GM19193 (cell line): ENCODE results near the gene PADI3.

Experiments used
- POLR2A ChIP-seq: IDR thresholded peaks from 4 replicates; pipeline ENCODE4 v1.6.1; 2011; ENCODE audit not compliant: insufficient read depth, insufficient read length; ENCODE audit errors: extremely low read depth

The PADI3 gene

GRCh38 chr1:17250601-17251000 is 1.7 kb downstream of the PADI3 start:
- no peak for TF ChIP-seq POLR2A

GRCh38 chr1:17251246-17251645 is 2.3 kb downstream of the PADI3 start:
- TF ChIP-seq POLR2A, result no peak

DNA sequence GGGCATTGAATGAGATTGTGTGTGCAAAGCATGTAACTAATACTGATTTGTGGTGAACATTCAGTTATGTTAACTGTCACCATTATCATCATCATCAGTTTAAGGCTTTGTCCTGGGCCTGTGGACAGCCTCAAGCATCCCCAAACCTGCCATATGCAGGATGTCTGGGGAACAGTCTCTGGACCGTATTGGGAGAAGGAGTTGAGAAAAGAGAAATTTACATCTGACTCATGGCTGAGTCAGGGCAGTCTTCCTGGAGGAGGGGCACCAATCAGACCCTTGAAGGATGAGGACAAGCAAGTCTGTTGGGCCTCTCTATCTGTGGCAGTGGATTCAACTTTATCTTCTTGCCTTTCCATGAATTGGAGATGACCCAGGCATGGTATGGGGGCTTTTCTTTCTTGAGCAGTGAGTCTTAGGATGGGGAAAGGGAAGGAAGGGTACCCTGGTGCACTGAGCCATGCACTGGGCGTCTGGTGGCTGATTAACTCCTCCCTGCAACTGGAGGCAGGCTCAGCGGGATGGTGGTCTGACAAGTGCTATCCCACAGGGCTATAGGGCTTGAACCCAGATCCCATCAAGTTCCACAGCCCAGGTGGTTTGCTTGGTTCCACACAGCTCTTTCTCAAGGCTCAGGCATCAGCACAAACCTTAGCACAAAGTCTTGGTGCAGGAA is 2.9 kb downstream of the PADI3 start:
- no peak for TF ChIP-seq POLR2A

DNA sequence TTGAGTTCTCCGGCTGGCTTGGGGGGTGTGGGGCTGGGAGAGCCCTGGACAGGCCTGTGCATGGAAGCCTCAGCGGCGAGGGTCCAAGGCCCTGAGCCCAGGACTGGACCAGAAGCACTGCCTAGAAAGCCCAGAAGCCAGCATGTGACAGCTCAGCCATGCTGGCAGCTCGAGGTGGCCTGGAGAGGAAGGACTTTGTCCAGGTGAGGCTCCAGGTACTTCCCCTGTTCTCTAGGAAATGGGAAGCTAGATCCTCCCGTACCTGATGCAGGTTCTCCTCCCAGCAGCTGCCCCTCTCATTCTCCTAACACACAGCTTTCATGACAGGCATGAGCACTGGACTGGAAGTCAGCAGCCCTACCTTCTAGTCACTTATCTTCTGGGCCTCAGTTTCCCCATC is 6.4 kb downstream of the PADI3 start:
- no peak for TF ChIP-seq POLR2A

DNA sequence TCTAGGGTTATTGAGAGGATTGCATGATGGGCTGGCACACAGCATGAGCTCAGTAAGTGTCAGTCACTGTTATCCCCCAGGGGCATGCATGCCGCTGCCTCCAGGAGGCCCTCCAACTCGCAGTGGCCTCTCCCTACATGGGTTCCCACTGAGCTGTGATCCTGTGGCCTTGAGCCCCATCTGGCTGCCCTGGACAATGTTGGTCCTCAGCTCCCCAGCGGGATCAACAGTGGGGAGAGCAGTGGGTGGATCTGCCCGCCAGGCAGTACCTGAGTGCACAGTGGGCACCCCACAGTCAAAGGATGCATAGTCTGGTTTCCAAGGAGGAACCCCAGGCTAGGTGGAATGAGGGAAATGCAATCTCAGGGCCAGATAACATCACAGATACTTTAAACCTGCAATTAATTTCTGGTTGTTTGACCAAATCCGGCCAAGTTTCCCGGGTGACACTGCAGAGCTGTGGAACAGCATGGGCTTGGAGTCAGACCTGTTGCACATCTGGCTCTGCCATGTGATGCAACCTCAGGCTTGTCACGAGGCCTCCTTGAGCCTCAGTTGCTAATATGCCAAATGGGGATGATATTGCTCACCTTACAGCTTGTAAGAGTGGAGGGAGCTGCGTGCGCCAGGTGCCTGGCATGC is 9.3 kb downstream of the PADI3 start:
- TF ChIP-seq POLR2A, result no peak

- no peak for TF ChIP-seq POLR2A
Measured at GRCh38 chr1:17258758-17259130, 9.8 kb downstream of the PADI3 start.

- no peak for TF ChIP-seq POLR2A
Measured at GRCh38 chr1:17259233-17259873, 10.5 kb downstream of the PADI3 start.

DNA sequence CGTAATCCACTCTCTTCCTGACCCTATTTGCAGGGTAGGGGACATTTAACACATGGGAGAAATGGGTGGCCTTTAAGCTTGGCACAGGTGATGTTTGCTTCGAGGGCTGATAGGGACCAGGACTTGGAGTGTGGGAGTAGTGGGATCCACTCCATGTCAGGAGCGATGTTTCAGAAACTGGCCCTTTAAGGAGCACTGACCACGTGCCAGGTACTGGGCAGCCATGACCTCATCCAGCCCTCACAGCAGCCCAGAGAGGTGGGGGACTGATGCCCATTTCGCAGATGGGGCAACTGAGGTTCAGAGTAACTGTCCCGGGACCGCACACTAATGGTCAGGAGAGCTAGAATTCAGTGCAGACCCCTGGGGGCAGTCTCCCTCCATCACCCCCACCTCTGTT is 11.4 kb downstream of the PADI3 start:
- no peak for TF ChIP-seq POLR2A

DNA sequence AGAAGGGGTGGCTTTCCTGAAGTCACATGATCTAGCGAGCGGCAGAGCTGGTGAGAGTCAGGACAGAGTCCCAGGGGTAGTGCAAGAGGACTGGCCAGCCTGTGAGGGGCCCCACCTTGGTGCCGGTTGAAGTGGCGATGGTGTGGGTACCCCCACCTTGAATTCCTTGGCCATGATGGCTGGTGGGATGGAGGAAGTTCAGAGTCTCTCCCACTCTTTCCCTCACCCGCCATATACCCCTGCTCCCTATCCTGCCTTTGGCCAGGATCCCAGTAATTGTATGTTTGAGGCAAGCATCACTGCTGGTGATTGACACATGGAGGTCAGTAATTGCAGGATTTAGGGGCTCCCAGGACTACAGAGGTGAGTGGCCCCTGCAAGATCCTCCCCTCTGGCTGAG is 11.8 kb downstream of the PADI3 start:
- TF ChIP-seq POLR2A, result no peak

DNA sequence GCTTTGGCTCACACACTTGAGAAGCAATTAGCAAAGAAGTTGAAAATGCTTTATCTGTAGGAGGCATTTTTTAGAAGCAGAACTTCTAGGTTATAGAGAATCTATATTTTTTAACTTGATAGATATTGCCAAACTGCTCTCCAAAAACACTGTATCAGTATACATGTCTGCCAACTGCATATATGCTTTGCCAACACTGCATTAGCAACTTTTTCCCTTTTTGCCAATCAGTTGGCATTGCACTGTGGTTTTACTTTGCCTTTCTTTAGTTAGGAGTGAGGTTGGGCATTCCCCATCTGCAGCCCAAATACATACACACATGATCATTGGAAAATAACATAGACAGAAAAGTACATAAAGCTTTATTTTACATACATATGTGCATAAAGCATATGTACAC is 15.0 kb downstream of the PADI3 start:
- no peak for TF ChIP-seq POLR2A

DNA sequence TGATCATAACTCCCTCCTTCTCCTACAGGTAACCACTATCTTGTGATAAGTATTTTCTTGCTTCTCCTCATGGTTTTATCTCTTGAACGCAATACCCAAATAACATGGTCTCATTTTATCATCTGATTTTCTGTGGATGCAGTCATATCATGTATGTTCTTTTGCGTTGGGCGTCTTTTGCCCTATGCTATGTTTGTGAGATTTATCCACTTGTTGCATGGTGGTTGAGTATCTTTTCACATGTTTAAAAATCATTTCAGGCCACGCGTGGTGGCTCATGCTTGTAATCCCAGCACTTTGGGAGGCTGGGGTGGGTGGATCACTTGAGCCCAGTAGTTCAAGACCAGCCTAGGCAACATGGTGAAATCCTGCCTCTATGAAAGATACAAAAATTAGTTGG is 15.6 kb downstream of the PADI3 start:
- TF ChIP-seq POLR2A, result no peak

GRCh38 chr1:17265162-17265561 is 16.3 kb downstream of the PADI3 start:
- TF ChIP-seq POLR2A, result no peak

- no peak for TF ChIP-seq POLR2A
Measured at GRCh38 chr1:17265950-17266349, 17.1 kb downstream of the PADI3 start.

DNA sequence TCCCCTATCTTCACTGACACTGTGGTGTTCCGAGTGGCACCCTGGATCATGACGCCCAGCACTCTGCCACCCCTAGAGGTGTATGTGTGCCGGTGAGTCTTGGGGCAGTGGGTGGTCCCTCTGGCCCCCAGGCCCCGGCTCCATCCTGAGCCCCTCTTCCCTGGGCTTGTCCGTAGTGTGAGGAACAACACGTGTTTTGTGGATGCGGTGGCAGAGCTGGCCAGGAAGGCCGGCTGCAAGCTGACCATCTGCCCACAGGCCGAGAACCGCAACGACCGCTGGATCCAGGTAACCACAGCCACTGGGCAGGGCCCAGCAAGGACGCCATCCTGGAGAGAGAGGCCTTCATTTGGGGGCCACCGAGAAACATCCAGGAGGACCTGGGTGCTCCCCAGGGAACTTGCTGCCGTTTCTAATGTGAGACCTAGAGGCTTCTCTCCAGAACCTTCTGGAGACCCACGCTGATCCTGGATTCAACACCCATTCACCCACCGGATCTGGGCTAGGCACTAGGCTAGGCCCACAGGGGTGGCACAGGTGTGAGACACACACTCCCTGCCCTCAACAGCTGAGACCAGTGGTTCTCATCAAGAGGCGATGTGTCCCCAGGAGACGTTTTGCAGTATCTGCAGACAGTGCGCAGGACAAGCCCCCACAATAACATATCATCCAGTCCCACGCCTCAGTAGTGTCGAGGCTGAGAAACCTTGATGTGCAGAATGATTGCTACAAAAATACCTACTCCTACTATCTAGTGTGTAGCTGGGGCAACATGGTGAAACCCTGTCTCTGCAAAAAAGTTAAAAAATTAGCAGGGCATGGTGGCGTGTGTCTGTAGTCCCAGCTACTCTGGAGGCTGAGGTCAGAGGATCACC is 22.2 kb downstream of the PADI3 start:
- TF ChIP-seq POLR2A, result no peak

GRCh38 chr1:17272066-17272465 is 23.2 kb downstream of the PADI3 start:
- no peak for TF ChIP-seq POLR2A

GRCh38 chr1:17272646-17273045 is 23.7 kb downstream of the PADI3 start:
- no peak for TF ChIP-seq POLR2A

- TF ChIP-seq POLR2A, result no peak
Measured at GRCh38 chr1:17273096-17273495, 24.2 kb downstream of the PADI3 start.
